OCI-LY3 (cell line): Measurements from ENCODE around the gene TMEM63A.

Experiments
- CTCF ChIP-seq: fragments of 200-600, 300-600 bp; sonication (generic); IDR thresholded peaks from 2 replicates; pipeline ENCODE4 v1.5.1; 2014; ENCODE audit warnings: antibody characterized with exemption, low read length, low read depth
- EZH2phosphoT487 ChIP-seq: fragments of 200-600 bp; shearing (Covaris generic); IDR thresholded peaks from 2 replicates; pipeline ENCODE4 v1.6.1; 2018; ENCODE audit warnings: antibody characterized with exemption, mixed run types, low read depth

- TF ChIP-seq CTCF (no peak), EZH2phosphoT487 (no peak)
These were observed 16.7 kb downstream of the TMEM63A start for GRCh38 chr1:225865514-225865913.
